HepG2 (cell line): ENCODE results near the gene DRC7. TPM values are rescaled to one million over a fixed set of nuclear protein-coding genes. Genes with fewer than 3 reads are reported as not detected.
A peak's percentile ranks its signal among the peaks of the same experiment; 100 is the strongest.

Experiments used
- CBX1 ChIP-seq: IDR thresholded peaks from one replicate; pipeline ENCODE4 v1.6.1; 2016; ENCODE audit warnings: antibody characterized with exemption, low read depth
- CREM ChIP-seq, 2 experiments: sonication (generic) in 1 of 2; formaldehyde crosslinking in 1 of 2; IDR thresholded peaks; 2 replicates each; pipeline versions ENCODE4 v1.4.0 to v1.6.1; 2016 to 2020; ENCODE audit warnings: antibody characterized with exemption in 1 of 2, mild to moderate bottlenecking in 1 of 2, missing genetic modification reagents in 1 of 2
- GABPA ChIP-seq, 2 experiments: IDR thresholded peaks; 2 replicates each; pipeline ENCODE4 v1.6.1; 2011 to 2016; ENCODE audit warnings: low read depth in 2 of 2, low read length in 1 of 2, missing biosample characterization in 1 of 2, missing genetic modification characterization in 1 of 2
- GTF3A ChIP-seq: sonication (generic); formaldehyde crosslinking; conservative IDR thresholded peaks from 2 replicates; pipeline ENCODE4 v1.4.0; 2020; ENCODE audit warnings: mild to moderate bottlenecking, missing genetic modification reagents
- HOXA3 ChIP-seq: sonication (generic); formaldehyde crosslinking; IDR thresholded peaks from 2 replicates; pipeline ENCODE4 v1.5.0; 2020; ENCODE audit warnings: missing genetic modification reagents
- JUN ChIP-seq: sonication (generic); formaldehyde crosslinking; IDR thresholded peaks from 2 replicates; pipeline ENCODE4 v1.4.0; 2020; ENCODE audit warnings: mild to moderate bottlenecking, missing genetic modification reagents
- NFYB ChIP-seq: sonication (generic); formaldehyde crosslinking; IDR thresholded peaks from 2 replicates; pipeline ENCODE4 v1.4.0; 2020; ENCODE audit warnings: missing genetic modification reagents
- ONECUT2 ChIP-seq: sonication (generic); formaldehyde crosslinking; IDR thresholded peaks from 2 replicates; pipeline ENCODE4 v1.4.0; 2020; ENCODE audit warnings: missing genetic modification reagents
- RBM22 ChIP-seq: fragments of 200-400 bp; formaldehyde crosslinking; optimal IDR thresholded peaks from 2 replicates; pipeline ENCODE3; 2017; ENCODE audit warnings: mild to moderate bottlenecking, low read length, moderate library complexity
- REL ChIP-seq: sonication (generic); formaldehyde crosslinking; conservative IDR thresholded peaks from 2 replicates; pipeline ENCODE4 v1.8.0; 2022; ENCODE audit warnings: mild to moderate bottlenecking, missing genetic modification reagents, moderate library complexity
- SMARCC2 ChIP-seq: fragments of 450-650 bp; IDR thresholded peaks from 2 replicates; pipeline ENCODE4 v1.6.1; 2017; ENCODE audit warnings: antibody characterized with exemption, mild to moderate bottlenecking
- ZBTB8A ChIP-seq: sonication (generic); formaldehyde crosslinking; IDR thresholded peaks from 2 replicates; pipeline ENCODE4 v1.4.0; 2020; ENCODE audit warnings: mild to moderate bottlenecking, low read depth, missing genetic modification reagents, borderline replicate concordance
- ZNF280B ChIP-seq: sonication (generic); formaldehyde crosslinking; IDR thresholded peaks from 2 replicates; pipeline ENCODE4 v1.5.0; 2020; ENCODE audit warnings: missing genetic modification reagents, mild to moderate bottlenecking, borderline replicate concordance
- ZNF550 ChIP-seq: sonication (generic); formaldehyde crosslinking; IDR thresholded peaks from 2 replicates; pipeline ENCODE4 v1.4.0; 2020; ENCODE audit warnings: mild to moderate bottlenecking, missing genetic modification reagents, borderline replicate concordance
- polyA plus RNA-seq, 8 experiments: library from polyadenylated mRNA; depleted of rRNA in 3 of 8; stranded (reverse) in 7 of 8; unstranded in 1 of 8; fragments of >200 nt; fragmentation: Illumina TruSeq in 4 of 8; extraction: Trizol in 4 of 8; gene quantifications; 2 replicates each; pipeline versions ENCODE4 v1.2.1 to v1.2.3, GENCODE V29; 2011 to 2016; ENCODE audit warnings: low read depth in 4 of 8, missing spikeins in 1 of 8, mixed read lengths in 1 of 8; ENCODE audit not compliant: insufficient read depth in 1 of 8
- total RNA-seq, 5 experiments: library from RNA; depleted of rRNA; stranded (reverse); fragments of >200 nt; fragmentation: Illumina TruSeq; extraction: Trizol; gene quantifications; 2 replicates each; pipeline ENCODE4 v1.2.3, GENCODE V29; 2016; ENCODE audit warnings: low read depth in 1 of 5
- TF ChIP-seq, protein P1 (sequence below): sonication (generic); formaldehyde crosslinking; IDR thresholded peaks from 2 replicates; pipeline ENCODE4 v1.4.0; 2020; ENCODE audit warnings: mild to moderate bottlenecking, missing genetic modification reagents
- TF ChIP-seq, protein P2 (sequence below): sonication (generic); formaldehyde crosslinking; IDR thresholded peaks from 2 replicates; pipeline ENCODE4 v1.5.0; 2020; ENCODE audit warnings: mild to moderate bottlenecking, missing genetic modification reagents, borderline replicate concordance

The DRC7 gene
- total and polyA plus RNA-seq, 2 of the 13 experiments (the other 11 are each of a cell fraction or from before 2014, with no cell fraction given), result 2.7 to 3.4 TPM

DNA sequence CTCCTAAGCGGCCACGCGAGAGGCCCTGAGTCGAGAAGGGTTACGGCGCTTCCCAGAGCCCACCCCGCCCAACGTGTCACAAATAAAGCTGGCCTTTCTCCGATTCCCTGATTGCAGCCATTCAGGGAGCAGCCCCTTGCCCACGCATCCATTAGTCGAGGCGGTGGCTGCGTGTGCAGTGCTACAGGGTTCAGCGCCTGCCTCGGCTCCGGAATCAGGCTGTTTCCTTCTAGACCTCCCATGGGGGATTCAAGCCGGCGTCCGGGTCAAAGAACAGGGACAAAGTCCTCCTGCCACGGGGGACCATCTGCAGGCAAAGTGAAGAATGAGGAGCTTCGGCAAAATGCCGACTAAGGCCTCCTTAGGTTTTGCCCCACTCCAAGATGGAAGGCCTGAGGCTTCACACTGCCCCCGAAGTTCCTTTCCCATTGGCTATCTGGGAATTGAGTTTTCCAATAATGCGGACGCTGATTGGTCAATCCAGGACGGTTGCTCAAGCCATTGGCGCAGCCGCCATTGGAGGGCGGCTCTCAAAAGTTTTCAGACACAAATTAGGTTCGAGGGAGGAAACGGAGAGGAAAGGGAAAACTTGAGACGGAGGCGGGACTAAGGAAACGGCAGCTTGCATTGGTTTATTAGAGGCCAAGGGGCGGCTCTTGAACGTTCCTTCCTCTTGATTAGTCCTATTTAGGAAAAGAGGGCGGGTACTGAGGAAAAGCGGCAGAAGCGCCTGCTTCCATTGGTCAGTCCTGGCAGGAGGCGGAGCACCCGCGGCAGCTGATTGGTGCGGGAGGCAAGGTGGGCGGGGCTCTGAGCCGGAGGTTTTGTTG is 40.5 kb downstream of the DRC7 start (continued):
- TF ChIP-seq, protein P1, sequence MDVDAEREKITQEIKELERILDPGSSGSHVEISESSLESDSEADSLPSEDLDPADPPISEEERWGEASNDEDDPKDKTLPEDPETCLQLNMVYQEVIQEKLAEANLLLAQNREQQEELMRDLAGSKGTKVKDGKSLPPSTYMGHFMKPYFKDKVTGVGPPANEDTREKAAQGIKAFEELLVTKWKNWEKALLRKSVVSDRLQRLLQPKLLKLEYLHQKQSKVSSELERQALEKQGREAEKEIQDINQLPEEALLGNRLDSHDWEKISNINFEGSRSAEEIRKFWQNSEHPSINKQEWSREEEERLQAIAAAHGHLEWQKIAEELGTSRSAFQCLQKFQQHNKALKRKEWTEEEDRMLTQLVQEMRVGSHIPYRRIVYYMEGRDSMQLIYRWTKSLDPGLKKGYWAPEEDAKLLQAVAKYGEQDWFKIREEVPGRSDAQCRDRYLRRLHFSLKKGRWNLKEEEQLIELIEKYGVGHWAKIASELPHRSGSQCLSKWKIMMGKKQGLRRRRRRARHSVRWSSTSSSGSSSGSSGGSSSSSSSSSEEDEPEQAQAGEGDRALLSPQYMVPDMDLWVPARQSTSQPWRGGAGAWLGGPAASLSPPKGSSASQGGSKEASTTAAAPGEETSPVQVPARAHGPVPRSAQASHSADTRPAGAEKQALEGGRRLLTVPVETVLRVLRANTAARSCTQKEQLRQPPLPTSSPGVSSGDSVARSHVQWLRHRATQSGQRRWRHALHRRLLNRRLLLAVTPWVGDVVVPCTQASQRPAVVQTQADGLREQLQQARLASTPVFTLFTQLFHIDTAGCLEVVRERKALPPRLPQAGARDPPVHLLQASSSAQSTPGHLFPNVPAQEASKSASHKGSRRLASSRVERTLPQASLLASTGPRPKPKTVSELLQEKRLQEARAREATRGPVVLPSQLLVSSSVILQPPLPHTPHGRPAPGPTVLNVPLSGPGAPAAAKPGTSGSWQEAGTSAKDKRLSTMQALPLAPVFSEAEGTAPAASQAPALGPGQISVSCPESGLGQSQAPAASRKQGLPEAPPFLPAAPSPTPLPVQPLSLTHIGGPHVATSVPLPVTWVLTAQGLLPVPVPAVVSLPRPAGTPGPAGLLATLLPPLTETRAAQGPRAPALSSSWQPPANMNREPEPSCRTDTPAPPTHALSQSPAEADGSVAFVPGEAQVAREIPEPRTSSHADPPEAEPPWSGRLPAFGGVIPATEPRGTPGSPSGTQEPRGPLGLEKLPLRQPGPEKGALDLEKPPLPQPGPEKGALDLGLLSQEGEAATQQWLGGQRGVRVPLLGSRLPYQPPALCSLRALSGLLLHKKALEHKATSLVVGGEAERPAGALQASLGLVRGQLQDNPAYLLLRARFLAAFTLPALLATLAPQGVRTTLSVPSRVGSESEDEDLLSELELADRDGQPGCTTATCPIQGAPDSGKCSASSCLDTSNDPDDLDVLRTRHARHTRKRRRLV (CRISPR knock-in tag), result no peak
- TF ChIP-seq, protein P2, sequence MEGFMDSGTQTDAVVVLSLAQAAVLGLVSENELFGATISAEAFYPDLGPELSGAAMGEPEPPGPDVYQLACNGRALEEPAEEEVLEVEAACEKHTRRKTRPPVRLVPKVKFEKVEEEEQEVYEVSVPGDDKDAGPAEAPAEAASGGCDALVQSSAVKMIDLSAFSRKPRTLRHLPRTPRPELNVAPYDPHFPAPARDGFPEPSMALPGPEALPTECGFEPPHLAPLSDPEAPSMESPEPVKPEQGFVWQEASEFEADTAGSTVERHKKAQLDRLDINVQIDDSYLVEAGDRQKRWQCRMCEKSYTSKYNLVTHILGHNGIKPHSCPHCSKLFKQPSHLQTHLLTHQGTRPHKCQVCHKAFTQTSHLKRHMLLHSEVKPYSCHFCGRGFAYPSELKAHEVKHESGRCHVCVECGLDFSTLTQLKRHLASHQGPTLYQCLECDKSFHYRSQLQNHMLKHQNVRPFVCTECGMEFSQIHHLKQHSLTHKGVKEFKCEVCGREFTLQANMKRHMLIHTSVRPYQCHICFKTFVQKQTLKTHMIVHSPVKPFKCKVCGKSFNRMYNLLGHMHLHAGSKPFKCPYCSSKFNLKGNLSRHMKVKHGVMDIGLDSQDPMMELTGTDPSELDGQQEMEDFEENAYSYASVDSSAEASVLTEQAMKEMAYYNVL (CRISPR knock-in tag), result no peak; the same call in 1 of the 2 replicates
- TF ChIP-seq SMARCC2, result no peak
- TF ChIP-seq ZNF280B, result peak; percentile 9; the same call in 1 of the 2 replicates
- TF ChIP-seq HOXA3 (CRISPR knock-in tag), result peak; percentile 97
- TF ChIP-seq JUN (CRISPR knock-in tag), result no peak
- peak; percentile 96 for TF ChIP-seq NFYB (CRISPR knock-in tag)
- TF ChIP-seq ZBTB8A (CRISPR knock-in tag), result no peak
- TF ChIP-seq RBM22, result no peak
- TF ChIP-seq ONECUT2 (CRISPR knock-in tag), result no peak
- TF ChIP-seq REL (CRISPR knock-in tag), result 0 out of 2 replicates have a peak, but pooled peaks have one; percentile 53
- no peak for TF ChIP-seq ZNF550 (CRISPR knock-in tag)
- no peak for TF ChIP-seq GTF3A (CRISPR knock-in tag)
- TF ChIP-seq GABPA (IDR thresholded peaks at IDR 0.05; ENCODE audit: low read depth, low read length), result peak; percentile 44
- TF ChIP-seq GABPA (CRISPR knock-in tag; IDR thresholded peaks at IDR 0.05; ENCODE audit: low read depth), result peak; percentile 88
- TF ChIP-seq CBX1, result no peak
- peak; percentile 96 for TF ChIP-seq CREM (IDR thresholded peaks at IDR 0.05)
- TF ChIP-seq CREM (CRISPR knock-in tag; IDR thresholded peaks at IDR 0.05), result no peak
